ENCODE data around the gene MRPL24.

- TF ChIP-seq CTCF (IDR thresholded peaks at IDR 0.05) (no peak), POLR2A (IDR thresholded peaks at IDR 0.05) (no peak)
These were observed 19.4 kb upstream of the MRPL24 start for GRCh38 chr1:156760092-156760795.

Data from prostate gland (tissue), 2 donors.